Thoracic aorta (tissue), 2 donors: ENCODE results near the gene TRIM5. TPM values are rescaled to one million over a fixed set of nuclear protein-coding genes. Genes with fewer than 3 reads are reported as not detected.

ENCODE experiments used
- ATAC-seq: fragments of 150-250 bp; one replicate; pipeline ENCODE4 v1.8.0; 2017; ENCODE audit warnings: low read depth; ENCODE audit not compliant: insufficient number of reproducible peaks, low FRiP score
- DNase-seq: peaks from one replicate; pipeline ENCODE4 v3.0.0-alpha.2; 2020; ENCODE audit warnings: low spot score
- H3K27ac ChIP-seq, 2 donors: fragments of 200-600 bp; sonication (generic); 1 replicate in 1 of 2; 2 replicates in 1 of 2; pipeline ENCODE4 v1.5.1; 2016; ENCODE audit warnings: mild to moderate bottlenecking in 2 of 2, moderate library complexity in 2 of 2
- H3K27me3 ChIP-seq: fragments of 200-600 bp; sonication (generic); replicated peaks from 2 replicates; pipeline ENCODE4 v1.6.0; 2016; ENCODE audit warnings: mild to moderate bottlenecking; ENCODE audit not compliant: insufficient read depth
- H3K36me3 ChIP-seq: fragments of 200-600 bp; sonication (generic); one replicate; pipeline ENCODE4 v1.5.1; 2016
- H3K4me1 ChIP-seq, 2 donors: fragments of 200-600 bp; sonication (generic); 1 replicate in 1 of 2; 2 replicates in 1 of 2; pipeline versions ENCODE4 v1.5.1 to v1.6.0; 2016; ENCODE audit warnings: low read depth in 2 of 2, mild to moderate bottlenecking in 1 of 2; ENCODE audit not compliant: control insufficient read depth in 1 of 2
- H3K4me3 ChIP-seq: fragments of 200-600 bp; sonication (generic); 2 replicates; pipeline ENCODE4 v1.5.1; 2016; ENCODE audit warnings: mild to moderate bottlenecking
- H3K9me3 ChIP-seq: fragments of 200-600 bp; sonication (generic); 2 replicates; pipeline ENCODE4 v1.5.1; 2016
- total RNA-seq, 2 donors: library from RNA; depleted of rRNA; stranded (reverse); fragments of >200 nt; gene quantifications; one replicate each; pipeline versions ENCODE4 v1.1.0 to v1.2.3, GENCODE V29; 2016
- TF ChIP-seq, protein P1 (sequence below): fragments of 200-600 bp; sonication (generic); IDR thresholded peaks from one replicate; pipeline ENCODE4 v1.5.1; 2019; ENCODE audit warnings: antibody characterized with exemption

TRIM5 gene
- total RNA-seq, 2 donors from 2014 or later, result 35.5 to 36.4 TPM

DNA sequence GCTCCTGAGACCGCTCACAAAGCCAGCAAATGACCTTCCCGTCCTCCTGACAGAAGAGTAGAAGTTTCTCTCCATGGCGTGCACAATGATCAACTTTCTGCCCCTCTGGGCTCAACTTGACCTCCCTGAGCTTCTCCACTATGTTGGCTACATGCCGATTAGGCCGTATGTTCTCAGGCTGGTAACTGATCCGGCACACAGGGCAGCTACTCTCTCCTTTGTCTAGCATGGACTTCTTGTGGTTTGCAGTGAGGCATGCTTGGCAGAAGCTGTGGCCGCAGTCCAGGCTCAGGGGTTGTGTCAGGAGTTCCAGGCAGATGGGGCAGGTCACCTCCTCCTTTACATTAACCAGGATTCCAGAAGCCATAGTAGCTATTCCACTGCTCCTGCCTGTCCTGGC, 5.1 kb downstream of the TRIM5 start:
- Histone ChIP-seq H3K27me3 (no peaks in the 10 kb centered on the region), H3K9me3 (no peaks in the 10 kb centered on the region), H3K4me3 (no peak overlapping the region), H3K4me1 (peaks cover 0 to 17% of the 10 kb centered on the region in 2 donors), H3K27ac (no peak overlapping the region), H3K36me3 (peaks cover 14% of the 10 kb centered on the region)
- ATAC-seq, result no peak
- DNase-seq, result no peak
- TF ChIP-seq, protein P1, sequence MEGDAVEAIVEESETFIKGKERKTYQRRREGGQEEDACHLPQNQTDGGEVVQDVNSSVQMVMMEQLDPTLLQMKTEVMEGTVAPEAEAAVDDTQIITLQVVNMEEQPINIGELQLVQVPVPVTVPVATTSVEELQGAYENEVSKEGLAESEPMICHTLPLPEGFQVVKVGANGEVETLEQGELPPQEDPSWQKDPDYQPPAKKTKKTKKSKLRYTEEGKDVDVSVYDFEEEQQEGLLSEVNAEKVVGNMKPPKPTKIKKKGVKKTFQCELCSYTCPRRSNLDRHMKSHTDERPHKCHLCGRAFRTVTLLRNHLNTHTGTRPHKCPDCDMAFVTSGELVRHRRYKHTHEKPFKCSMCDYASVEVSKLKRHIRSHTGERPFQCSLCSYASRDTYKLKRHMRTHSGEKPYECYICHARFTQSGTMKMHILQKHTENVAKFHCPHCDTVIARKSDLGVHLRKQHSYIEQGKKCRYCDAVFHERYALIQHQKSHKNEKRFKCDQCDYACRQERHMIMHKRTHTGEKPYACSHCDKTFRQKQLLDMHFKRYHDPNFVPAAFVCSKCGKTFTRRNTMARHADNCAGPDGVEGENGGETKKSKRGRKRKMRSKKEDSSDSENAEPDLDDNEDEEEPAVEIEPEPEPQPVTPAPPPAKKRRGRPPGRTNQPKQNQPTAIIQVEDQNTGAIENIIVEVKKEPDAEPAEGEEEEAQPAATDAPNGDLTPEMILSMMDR, result no peak

GRCh38 chr11:5674391-5674790, 10.5 kb downstream of the TRIM5 start:
- Histone ChIP-seq H3K27me3 (no peaks in the 10 kb centered on the region), H3K4me3 (no peak overlapping the region), H3K36me3 (peaks cover 18% of the 10 kb centered on the region), H3K27ac (no peak overlapping the region), H3K4me1 (no peaks in the 10 kb centered on the region), H3K9me3 (no peaks in the 10 kb centered on the region)
- TF ChIP-seq, protein P1, result no peak
- DNase-seq (no peak), ATAC-seq (no peak)

DNA sequence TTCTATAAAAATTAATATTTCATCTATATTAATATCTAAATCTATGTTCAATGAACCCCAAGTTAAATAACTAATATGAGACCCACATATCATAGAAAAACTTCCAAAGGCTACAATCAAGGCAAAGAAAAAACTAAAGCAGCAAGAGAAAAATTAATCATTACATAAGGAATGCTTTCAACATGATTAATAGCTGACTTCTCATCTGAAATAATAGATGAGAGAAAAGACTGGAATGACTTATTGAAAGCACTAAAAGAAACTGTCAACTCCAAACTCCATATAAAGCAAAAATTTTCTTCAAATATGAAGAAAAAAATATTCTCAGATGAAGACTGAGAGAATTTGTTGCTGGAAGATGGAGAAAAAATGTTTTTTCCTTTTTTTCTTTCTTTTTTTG, 13.0 kb downstream of the TRIM5 start:
- ATAC-seq (no peak), DNase-seq (no peak)
- TF ChIP-seq, protein P1, result no peak
- no peaks in the 10 kb centered on the region for H3K4me1 ChIP-seq
- H3K9me3 ChIP-seq, result no peaks in the 10 kb centered on the region
- H3K36me3 ChIP-seq, result peaks cover 17% of the 10 kb centered on the region
- no peak overlapping the region for H3K4me3 ChIP-seq
- H3K27ac ChIP-seq, result no peak overlapping the region
- no peaks in the 10 kb centered on the region for H3K27me3 ChIP-seq

GRCh38 chr11:5666402-5666793, 18.5 kb downstream of the TRIM5 start:
- Histone ChIP-seq H3K27ac (no peak overlapping the region), H3K4me1 (no peaks in the 10 kb centered on the region), H3K36me3 (peaks cover 26% of the 10 kb centered on the region), H3K9me3 (no peaks in the 10 kb centered on the region), H3K27me3 (no peaks in the 10 kb centered on the region), H3K4me3 (no peak overlapping the region)
- TF ChIP-seq, protein P1, result no peak
- ATAC-seq, result no peak
- DNase-seq, result no peak

DNA sequence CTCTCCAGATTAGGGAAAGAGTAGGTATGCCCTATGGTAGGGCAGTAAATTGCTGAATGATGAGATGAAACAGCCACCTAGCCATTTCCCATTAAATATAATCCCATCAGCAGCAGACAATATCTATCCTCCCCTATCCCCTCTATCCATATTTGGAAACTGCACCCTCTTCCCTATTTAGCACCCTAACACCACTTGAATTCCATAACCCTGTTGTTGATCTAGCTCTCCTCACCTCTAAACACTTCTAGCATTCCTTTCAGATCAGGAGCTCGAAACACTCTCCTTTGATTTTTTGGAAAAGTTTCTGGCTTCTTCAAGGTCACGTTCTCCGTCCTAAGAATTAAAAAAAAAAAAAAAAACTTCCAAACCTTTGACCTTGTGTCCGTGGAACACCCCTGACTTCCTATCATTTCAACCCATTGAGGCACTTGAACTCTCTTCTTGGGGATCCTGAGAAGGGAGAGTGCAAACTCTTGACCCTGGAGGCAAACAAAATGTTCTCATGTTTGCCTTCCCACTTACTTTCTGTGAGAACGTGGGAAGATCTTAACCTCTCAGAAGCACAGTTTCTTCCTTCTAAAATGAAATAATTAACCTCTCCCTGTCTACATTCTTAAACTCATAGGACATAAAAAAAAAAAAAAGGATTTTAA, 19.0 kb downstream of the TRIM5 start:
- ATAC-seq (no peak), DNase-seq (no peak)
- Histone ChIP-seq H3K4me1 (no peaks in the 10 kb centered on the region), H3K9me3 (no peaks in the 10 kb centered on the region), H3K27me3 (no peaks in the 10 kb centered on the region), H3K4me3 (no peak overlapping the region), H3K36me3 (peaks cover 26% of the 10 kb centered on the region), H3K27ac (no peak overlapping the region)
- TF ChIP-seq, protein P1, result no peak
